Head of caudate nucleus (tissue), 42 donors: Measurements from ENCODE around the gene ALAS2.
"Not testable (repeated sequence)": the region's sequence is repeated elsewhere in the genome, so short reads cannot be mapped to it uniquely, and the experiment has no call there.

ENCODE experiments used
- DNase-seq, 42 donors: peaks; one replicate each; pipeline versions ENCODE4 v3.0.0 to v3.0.0-alpha.2; 2020 to 2021; ENCODE audit warnings: mixed read lengths in 7 of 42
- intact Hi-C: fragments of 100-400 bp; cut with DNase I; formaldehyde crosslinking; loops from one replicate; pipeline ENCODE4 v1.15.0; 2022

The ALAS2 gene

DNA sequence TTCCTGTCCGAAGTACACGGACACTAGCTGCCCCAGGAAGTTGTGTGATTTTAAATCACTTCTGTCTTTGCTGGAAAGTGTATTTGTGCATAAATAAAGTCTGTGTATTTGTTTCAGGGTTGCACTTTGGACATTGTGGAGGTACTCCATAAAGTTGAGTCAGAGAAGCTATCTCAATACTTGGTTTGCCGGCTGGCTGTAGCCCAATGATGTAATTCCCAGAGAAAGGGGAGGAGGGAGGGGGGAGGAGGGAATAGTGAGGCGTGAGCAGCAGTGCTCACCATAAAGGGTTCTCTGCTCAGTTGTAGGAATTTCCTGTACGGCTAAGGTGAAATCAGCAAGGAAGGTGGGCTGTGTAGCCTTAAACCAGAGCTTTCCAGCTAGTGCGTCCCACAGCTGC, 23.1 kb downstream of the ALAS2 start:
- intact Hi-C loops, result loop anchor here (10.0 kb wide), 1 partner anchor 473 kb away; the partner anchor contains the start of gene GNL3L
- no peak for DNase-seq

GRCh38 chrX:55006827-55007621, 23.8 kb downstream of the ALAS2 start:
- DNase-seq, result peak in 1 of 42 donors; percentile 4
- intact Hi-C loops, result loop anchor here (10.0 kb wide), 1 partner anchor 472 kb away; the partner anchor contains the start of gene GNL3L

GRCh38 chrX:55005256-55005655, 25.5 kb downstream of the ALAS2 start:
- intact Hi-C loops, result loop anchor here (10.0 kb wide), 1 partner anchor 470 kb away; the partner anchor contains the start of gene GNL3L
- no peak for DNase-seq

- no peak for DNase-seq
- intact Hi-C loops, result loop anchor here (10.0 kb wide), 1 partner anchor 469 kb away; the partner anchor contains the start of gene GNL3L
Measured at GRCh38 chrX:55004231-55004630, 26.5 kb downstream of the ALAS2 start.

DNA sequence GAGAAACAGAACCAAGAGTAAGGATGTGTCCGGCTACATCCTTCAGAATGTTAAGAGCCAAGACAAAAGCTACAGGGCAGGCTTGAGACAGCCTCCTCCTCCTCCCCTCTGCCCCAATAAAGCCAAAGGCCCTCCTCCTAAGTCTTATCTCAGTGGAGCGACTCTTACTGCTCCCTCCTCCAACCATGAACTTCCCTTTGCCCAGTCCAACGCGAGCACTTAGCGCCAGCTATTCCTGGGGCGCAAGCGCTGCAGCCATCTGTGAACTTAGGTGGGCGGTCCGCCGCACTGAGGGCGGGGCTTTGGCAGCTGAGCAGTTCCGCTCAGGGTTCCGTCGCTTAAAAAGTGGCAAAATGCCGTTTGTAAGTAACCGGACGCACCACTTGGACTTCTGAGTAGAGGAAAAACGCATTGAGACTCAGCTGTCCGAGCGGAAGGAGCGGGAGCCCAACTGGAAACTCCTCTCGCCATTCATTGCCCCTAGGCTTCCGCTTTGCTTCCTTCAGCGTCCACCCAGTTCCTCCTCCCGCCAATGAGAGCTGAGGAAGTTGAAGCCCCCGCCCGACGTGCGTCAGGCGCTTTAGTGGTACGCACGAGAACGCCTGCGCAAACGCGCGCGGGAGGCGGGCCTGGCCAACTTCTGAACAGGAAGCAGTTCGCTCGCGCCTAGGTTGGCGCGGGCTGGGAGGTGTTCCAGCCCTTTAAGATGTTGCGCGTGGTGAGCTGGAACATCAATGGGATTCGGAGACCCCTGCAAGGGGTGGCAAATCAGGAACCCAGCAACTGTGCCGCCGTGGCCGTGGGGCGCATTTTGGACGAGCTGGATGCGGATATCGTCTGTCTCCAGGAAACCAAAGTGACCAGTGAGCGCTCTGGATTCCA, 30.8 kb downstream of the ALAS2 start, which contains the start of gene APEX2:
APEX2 (plus strand) TSS at position 647 of the 882 bp plus-strand sequence; CDS start at position 707, 60 bp downstream.
- peak; percentile 73 to 95 (median 90) for DNase-seq
- intact Hi-C loops, result loop anchor here (10.0 kb wide), 1 partner anchor 465 kb away; the partner anchor contains the start of gene GNL3L

- DNase-seq, result no peak
- intact Hi-C loops, result no loop called here
Measured at GRCh38 chrX:54995621-54996020, 35.2 kb downstream of the ALAS2 start.

- intact Hi-C loops, result no loop called here
- DNase-seq, result no peak
Measured at GRCh38 chrX:54994668-54995351, 36.0 kb downstream of the ALAS2 start.

DNA sequence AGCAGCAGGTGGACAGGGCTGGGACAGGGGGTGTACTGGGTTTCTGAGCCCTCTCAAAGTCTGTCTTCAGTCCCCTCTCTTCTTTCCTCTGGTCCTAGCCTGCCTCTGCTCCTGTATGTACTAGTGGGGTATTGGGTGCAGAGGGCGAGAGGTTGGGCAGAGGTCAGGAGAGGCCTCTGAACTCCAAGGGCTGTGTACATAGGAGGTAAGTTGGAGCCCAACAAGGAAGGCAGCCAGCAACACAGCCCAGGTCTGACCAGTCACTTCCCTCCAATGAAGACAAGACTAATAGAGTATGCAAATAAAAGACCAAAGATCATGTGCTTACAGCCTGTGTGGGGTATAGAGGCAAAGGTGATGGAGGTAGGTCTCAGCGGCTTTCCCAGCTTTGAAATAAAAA, 36.7 kb downstream of the ALAS2 start, which contains the start of gene PFKFB1:
PFKFB1 (minus strand) TSS at position 90 of the 400 bp plus-strand sequence. CDS start 181 bp downstream, outside the sequence.
- DNase-seq, result no peak
- intact Hi-C loops, result no loop called here

- no peak for DNase-seq
Measured at GRCh38 chrX:54992911-54993622, 37.7 kb downstream of the ALAS2 start.

DNA sequence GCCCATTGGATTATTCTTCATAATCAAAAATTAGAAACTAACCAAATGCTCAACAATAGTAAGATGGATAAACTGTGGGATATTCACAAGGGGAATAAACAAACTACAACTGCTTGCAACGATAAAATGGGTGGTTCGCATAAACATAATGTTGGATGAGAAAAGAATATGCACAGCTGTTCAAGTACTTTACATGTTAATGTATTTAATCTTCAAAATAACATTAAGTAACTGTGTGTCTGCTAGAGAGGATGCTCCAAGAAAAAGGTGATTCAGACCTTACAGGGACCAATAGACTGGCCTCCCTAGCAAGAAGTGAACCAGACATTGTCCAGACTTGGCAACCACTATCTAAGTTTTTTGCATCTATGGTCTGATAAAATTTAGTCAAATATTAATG, 39.1 kb downstream of the ALAS2 start:
- intact Hi-C loops, result no loop called here
- DNase-seq, result no peak

More at GRCh38 chrX:54992911-54993622, 37.7 kb downstream of the ALAS2 start:
- intact Hi-C loops, result no loop called here

- intact Hi-C loops, result not testable (repeated sequence)
Measured at GRCh38 chrX:54983306-54983705, 47.5 kb downstream of the ALAS2 start.

GRCh38 chrX:54980334-54980733, 50.4 kb downstream of the ALAS2 start:
- no peak for DNase-seq
- intact Hi-C loops, result no loop called here

More at GRCh38 chrX:54983306-54983705, 47.5 kb downstream of the ALAS2 start:
- DNase-seq, result not testable (repeated sequence)

- intact Hi-C loops, result no loop called here
- DNase-seq, result no peak
Measured at GRCh38 chrX:54979432-54979831, 51.3 kb downstream of the ALAS2 start.

DNA sequence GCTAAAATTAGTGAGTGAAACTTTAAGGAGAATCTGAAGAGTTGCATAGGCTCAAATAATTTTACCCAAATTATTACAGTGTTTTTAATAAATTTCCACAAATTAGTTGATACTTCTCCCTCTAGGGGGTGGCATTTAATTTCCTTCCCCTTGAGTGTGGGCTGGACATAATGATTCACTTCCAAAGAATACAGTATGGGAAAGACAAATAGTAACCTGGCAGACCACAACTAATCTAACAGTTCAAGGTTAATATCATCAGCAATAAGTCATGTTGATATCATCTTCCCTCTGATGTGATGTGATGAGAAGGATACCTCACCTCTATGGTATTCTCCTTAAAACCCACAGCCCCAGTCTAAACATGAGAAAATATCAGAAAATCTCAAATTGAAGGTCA, 52.3 kb downstream of the ALAS2 start:
- no peak for DNase-seq
- intact Hi-C loops, result no loop called here

- intact Hi-C loops, result no loop called here
- no peak for DNase-seq
Measured at GRCh38 chrX:54977387-54977786, 53.4 kb downstream of the ALAS2 start.

DNA sequence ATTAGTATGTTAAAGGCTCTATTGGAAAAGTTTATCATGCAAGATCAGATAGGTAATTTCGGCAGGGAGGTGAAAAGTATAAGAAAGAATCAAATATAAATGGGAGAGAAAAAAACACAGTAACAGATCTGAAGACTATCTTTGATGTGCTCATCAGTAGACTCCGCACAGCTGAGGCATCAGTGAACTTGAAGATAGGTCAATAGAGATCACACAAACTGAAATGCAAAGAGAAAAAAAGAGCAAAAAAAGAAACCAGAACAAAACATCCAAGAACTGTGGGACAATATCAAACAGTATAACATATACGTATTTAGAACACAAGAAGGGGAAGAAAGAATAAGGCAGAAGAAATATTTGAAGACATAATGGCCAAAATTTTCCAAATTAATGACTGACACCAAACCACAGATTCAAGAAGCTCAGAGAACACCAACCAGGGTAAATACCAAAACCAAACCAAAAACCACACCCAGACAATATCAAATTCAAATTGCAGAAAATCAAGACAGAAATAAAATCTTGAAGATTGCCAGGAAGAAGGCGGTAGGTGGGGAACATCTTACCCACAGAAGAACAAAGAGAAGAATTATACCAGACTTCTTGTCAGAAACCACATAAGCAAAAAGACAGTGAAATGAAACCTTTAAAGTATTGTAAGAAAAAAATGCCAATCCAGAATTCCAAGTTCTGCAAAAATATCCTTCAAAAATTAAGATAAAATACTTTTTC, 65.8 kb downstream of the ALAS2 start:
- no peak for DNase-seq
- intact Hi-C loops, result no loop called here

- no peak for DNase-seq
- intact Hi-C loops, result no loop called here
Measured at GRCh38 chrX:54961750-54962149, 69.0 kb downstream of the ALAS2 start.
